ENCODE measurements around the gene MED13L.

DNA sequence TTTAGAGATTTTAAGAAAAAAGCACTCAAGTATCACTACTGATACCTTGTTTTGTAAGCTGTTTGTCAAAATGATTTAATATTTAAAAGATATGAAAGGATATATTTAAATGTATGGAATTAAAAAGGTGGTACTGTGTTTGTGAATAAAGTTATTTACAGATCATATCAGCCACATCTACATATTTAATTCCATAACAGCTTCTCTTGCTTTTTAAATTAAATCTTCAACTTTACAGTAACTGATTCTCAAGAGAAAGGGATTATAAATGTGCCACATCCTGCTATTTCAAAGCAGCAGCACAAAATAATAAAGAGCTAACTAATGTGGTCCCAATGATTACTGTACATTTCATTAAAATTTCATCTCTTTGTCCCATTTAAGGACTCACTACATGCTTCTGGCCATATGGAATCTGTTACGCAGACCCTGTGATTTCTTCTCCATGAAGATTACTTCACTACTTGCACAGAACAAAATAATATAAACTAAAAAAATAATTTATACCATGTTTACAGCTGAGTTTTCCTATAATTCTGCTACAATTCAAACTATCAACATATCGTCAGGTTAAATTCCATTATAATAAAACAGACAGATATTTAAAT lies 117.8 kb downstream of the MED13L start:
- TF ChIP-seq POLR2A (IDR thresholded peaks at IDR 0.05; ENCODE audit: control extremely low read depth in 1 of 2, low read depth in 2 of 2, low read length in 2 of 2) (no peak), BCL11A (IDR thresholded peaks at IDR 0.05; ENCODE audit: low read depth in 2 of 2, low read length in 2 of 2) (no peak), ASH2L (IDR thresholded peaks at IDR 0.05; ENCODE audit: low read length) (no peak), EGR1 (IDR thresholded peaks at IDR 0.05; ENCODE audit: borderline replicate concordance, low read depth, low read length) (no peak), POLR2AphosphoS5 (IDR thresholded peaks at IDR 0.05; ENCODE audit: low read depth, low read length) (no peak), CHD2 (IDR thresholded peaks at IDR 0.05; ENCODE audit: low read length) (no peak), SRF (IDR thresholded peaks at IDR 0.05; ENCODE audit: low read depth, low read length) (no peak)
- TF ChIP-seq, protein P1, sequence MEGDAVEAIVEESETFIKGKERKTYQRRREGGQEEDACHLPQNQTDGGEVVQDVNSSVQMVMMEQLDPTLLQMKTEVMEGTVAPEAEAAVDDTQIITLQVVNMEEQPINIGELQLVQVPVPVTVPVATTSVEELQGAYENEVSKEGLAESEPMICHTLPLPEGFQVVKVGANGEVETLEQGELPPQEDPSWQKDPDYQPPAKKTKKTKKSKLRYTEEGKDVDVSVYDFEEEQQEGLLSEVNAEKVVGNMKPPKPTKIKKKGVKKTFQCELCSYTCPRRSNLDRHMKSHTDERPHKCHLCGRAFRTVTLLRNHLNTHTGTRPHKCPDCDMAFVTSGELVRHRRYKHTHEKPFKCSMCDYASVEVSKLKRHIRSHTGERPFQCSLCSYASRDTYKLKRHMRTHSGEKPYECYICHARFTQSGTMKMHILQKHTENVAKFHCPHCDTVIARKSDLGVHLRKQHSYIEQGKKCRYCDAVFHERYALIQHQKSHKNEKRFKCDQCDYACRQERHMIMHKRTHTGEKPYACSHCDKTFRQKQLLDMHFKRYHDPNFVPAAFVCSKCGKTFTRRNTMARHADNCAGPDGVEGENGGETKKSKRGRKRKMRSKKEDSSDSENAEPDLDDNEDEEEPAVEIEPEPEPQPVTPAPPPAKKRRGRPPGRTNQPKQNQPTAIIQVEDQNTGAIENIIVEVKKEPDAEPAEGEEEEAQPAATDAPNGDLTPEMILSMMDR (IDR thresholded peaks at IDR 0.05; ENCODE audit: control extremely low read depth in 1 of 3, insufficient read depth in 1 of 3, low read depth in 1 of 3, low read length in 3 of 3), result no peak
- TF ChIP-seq, protein P2, sequence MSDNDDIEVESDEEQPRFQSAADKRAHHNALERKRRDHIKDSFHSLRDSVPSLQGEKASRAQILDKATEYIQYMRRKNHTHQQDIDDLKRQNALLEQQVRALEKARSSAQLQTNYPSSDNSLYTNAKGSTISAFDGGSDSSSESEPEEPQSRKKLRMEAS (IDR thresholded peaks at IDR 0.05), result no peak
